Neural crest cell (in vitro differentiated cells): ENCODE results near the gene COPG1. TPM values are rescaled to one million over a fixed set of nuclear protein-coding genes. Genes with fewer than 3 reads are reported as not detected.
A peak's percentile ranks its signal among the peaks of the same experiment; 100 is the strongest.

Experiments used
- DNase-seq: peaks from one replicate; pipeline ENCODE4 v3.0.0; 2021; ENCODE audit warnings: low read depth, mixed read lengths, low spot score
- H3K27ac Mint-ChIP-seq: one replicate; pipeline ENCODE4 v1.8.0; 2021; ENCODE audit warnings: mild to moderate bottlenecking, mixed read lengths; ENCODE audit not compliant: unreplicated experiment
- H3K27me3 Mint-ChIP-seq: 2 replicates; pipeline ENCODE4 v1.8.0; 2021; ENCODE audit warnings: low read depth, mild to moderate bottlenecking, mixed read lengths
- H3K36me3 Mint-ChIP-seq: 2 replicates; pipeline ENCODE4 v1.8.0; 2021; ENCODE audit warnings: low read depth, mild to moderate bottlenecking, mixed read lengths
- H3K4me1 Mint-ChIP-seq: 2 replicates; pipeline ENCODE4 v1.8.0; 2021; ENCODE audit warnings: mixed read lengths
- H3K4me3 Mint-ChIP-seq: one replicate; pipeline ENCODE4 v1.8.0; 2021; ENCODE audit warnings: mild to moderate bottlenecking, mixed read lengths
- H3K9me3 Mint-ChIP-seq: 2 replicates; pipeline ENCODE4 v1.8.0; 2021; ENCODE audit warnings: mixed read lengths
- total RNA-seq: library from RNA; stranded (reverse); gene quantifications from 2 replicates; pipeline ENCODE4 v1.2.1, GENCODE V29; 2021
- TF ChIP-seq, protein P1 (sequence below): fragments of 200-600 bp; sonication (generic); conservative IDR thresholded peaks from 2 replicates; pipeline ENCODE4 v1.5.0; 2021; ENCODE audit warnings: antibody characterized with exemption, mild to moderate bottlenecking

Gene COPG1
- total RNA-seq, 1 donor from 2014 or later: 122 TPM

GRCh38 chr3:129254536-129255230 lies 5.3 kb downstream of the COPG1 start:
- Mint-ChIP-seq H3K27ac (no peak overlapping the region), H3K27me3 (no peaks in the 10 kb centered on the region), H3K4me1 (peaks cover 9% of the 10 kb centered on the region), H3K36me3 (peaks cover 4% of the 10 kb centered on the region), H3K4me3 (peak overlapping the region; percentile 5), H3K9me3 (no peaks in the 10 kb centered on the region)
- DNase-seq: no peak
- TF ChIP-seq, protein P1, sequence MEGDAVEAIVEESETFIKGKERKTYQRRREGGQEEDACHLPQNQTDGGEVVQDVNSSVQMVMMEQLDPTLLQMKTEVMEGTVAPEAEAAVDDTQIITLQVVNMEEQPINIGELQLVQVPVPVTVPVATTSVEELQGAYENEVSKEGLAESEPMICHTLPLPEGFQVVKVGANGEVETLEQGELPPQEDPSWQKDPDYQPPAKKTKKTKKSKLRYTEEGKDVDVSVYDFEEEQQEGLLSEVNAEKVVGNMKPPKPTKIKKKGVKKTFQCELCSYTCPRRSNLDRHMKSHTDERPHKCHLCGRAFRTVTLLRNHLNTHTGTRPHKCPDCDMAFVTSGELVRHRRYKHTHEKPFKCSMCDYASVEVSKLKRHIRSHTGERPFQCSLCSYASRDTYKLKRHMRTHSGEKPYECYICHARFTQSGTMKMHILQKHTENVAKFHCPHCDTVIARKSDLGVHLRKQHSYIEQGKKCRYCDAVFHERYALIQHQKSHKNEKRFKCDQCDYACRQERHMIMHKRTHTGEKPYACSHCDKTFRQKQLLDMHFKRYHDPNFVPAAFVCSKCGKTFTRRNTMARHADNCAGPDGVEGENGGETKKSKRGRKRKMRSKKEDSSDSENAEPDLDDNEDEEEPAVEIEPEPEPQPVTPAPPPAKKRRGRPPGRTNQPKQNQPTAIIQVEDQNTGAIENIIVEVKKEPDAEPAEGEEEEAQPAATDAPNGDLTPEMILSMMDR: no peak

GRCh38 chr3:129256270-129256669 lies 6.9 kb downstream of the COPG1 start:
- Mint-ChIP-seq H3K36me3 (peaks cover 4% of the 10 kb centered on the region), H3K27me3 (no peaks in the 10 kb centered on the region), H3K27ac (peak overlapping the region; percentile 57), H3K4me1 (no peaks in the 10 kb centered on the region), H3K9me3 (no peaks in the 10 kb centered on the region), H3K4me3 (no peak overlapping the region)
- no peak for DNase-seq
- TF ChIP-seq, protein P1: no peak

DNA sequence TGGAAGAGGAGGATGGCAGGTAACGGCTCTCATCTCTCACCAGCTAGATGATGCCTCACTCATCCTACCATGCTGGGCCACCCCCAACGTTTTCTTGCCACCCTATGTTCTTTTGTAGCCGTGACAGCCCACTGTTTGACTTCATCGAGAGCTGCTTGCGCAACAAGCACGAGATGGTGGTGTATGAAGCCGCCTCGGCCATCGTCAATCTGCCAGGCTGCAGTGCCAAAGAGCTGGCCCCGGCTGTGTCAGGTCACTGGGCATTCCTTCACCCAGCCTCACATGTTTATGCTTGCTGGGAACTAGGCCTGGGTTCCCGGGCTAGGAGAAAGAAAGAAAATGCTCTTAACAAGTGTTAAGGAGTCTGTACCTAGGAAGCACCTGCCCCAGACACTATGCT lies 8.2 kb downstream of the COPG1 start:
- TF ChIP-seq, protein P1: no peak
- DNase-seq: no peak
- no peak overlapping the region for H3K4me3 Mint-ChIP-seq
- H3K27me3 Mint-ChIP-seq: no peaks in the 10 kb centered on the region
- H3K4me1 Mint-ChIP-seq: no peaks in the 10 kb centered on the region
- H3K9me3 Mint-ChIP-seq: no peaks in the 10 kb centered on the region
- H3K36me3 Mint-ChIP-seq: peaks cover 6% of the 10 kb centered on the region
- no peak overlapping the region for H3K27ac Mint-ChIP-seq

DNA sequence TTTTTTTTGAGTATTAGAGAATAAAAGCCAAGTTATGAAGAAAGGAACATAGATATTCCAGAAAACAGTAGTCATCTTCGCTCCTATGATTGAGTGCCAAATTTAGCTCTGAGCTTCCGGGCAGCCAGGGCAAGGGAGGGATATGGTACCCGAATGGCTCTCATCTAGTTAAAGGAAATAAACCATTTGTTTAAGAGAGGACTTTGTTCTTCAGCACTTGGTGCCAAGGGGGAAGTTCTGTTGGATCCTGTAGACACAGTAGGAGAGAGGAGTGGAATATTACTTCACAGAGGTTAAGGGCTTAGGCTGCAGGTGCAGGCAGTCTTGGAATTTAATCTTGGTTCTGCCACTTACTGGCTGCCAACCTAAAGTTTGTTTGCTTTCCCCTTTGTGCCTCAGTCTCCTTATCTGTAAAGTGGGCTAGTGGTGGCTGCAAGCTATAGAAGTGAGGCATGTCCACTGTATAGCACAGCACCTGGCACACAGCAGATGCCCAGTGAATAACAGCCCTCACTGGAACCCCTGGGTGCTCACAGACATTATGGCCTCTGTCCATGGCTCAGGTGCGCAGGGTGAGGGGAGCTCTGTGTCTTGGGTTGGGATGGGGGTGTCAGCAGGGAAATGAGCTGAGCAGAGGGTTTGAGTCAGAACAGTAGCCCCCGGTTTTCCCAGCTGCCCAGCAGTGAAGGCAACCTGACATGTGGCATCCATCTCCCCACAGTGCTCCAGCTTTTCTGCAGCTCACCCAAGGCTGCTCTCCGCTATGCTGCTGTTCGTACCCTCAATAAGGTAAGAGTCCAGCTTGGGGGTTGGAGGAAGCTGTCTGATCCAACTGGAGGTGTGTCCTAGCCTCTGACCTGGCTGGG lies 10.4 kb downstream of the COPG1 start:
- Mint-ChIP-seq H3K4me1 (no peaks in the 10 kb centered on the region), H3K4me3 (no peak overlapping the region), H3K27ac (no peak overlapping the region), H3K9me3 (no peaks in the 10 kb centered on the region), H3K27me3 (no peaks in the 10 kb centered on the region), H3K36me3 (peaks cover 14% of the 10 kb centered on the region)
- DNase-seq: no peak
- TF ChIP-seq, protein P1: no peak

- H3K4me1 Mint-ChIP-seq: no peaks in the 10 kb centered on the region
- H3K9me3 Mint-ChIP-seq: no peaks in the 10 kb centered on the region
- no peak overlapping the region for H3K27ac Mint-ChIP-seq
- H3K4me3 Mint-ChIP-seq: no peak overlapping the region
- TF ChIP-seq, protein P1: no peak
- DNase-seq: no peak
- peaks cover 14% of the 10 kb centered on the region for H3K36me3 Mint-ChIP-seq
- no peaks in the 10 kb centered on the region for H3K27me3 Mint-ChIP-seq
Measured at GRCh38 chr3:129260606-129261005, 11.2 kb downstream of the COPG1 start.
